ENCODE data around the gene LAMB4.
A peak's percentile ranks its signal among the peaks of the same experiment; 100 is the strongest.

LAMB4 gene

GRCh38 chr7:108108131-108108530 is 22.0 kb downstream of the LAMB4 start:
- DNase-seq: no peak

GRCh38 chr7:108104324-108104723 is 25.8 kb downstream of the LAMB4 start:
- DNase-seq: no peak

GRCh38 chr7:108103558-108104298 is 26.4 kb downstream of the LAMB4 start:
- DNase-seq: no peak

- no peak for DNase-seq
Measured at GRCh38 chr7:108102671-108103312, 27.4 kb downstream of the LAMB4 start.

GRCh38 chr7:108101759-108102158 is 28.4 kb downstream of the LAMB4 start:
- no peak for DNase-seq

- no peak for DNase-seq
Measured at GRCh38 chr7:108099713-108100112, 30.4 kb downstream of the LAMB4 start.

GRCh38 chr7:108097703-108098102 is 32.5 kb downstream of the LAMB4 start:
- DNase-seq: no peak

GRCh38 chr7:108096996-108097395 is 33.2 kb downstream of the LAMB4 start:
- DNase-seq: no peak

- DNase-seq: peak in 2 of 56 donors; percentile 4 to 48
Measured at GRCh38 chr7:108094933-108095710, 35.0 kb downstream of the LAMB4 start.

- DNase-seq: no peak
Measured at GRCh38 chr7:108094346-108094745, 35.8 kb downstream of the LAMB4 start.

GRCh38 chr7:108093851-108094331 is 36.3 kb downstream of the LAMB4 start:
- DNase-seq: no peak

- no peak for DNase-seq
Measured at GRCh38 chr7:108093341-108093740, 36.8 kb downstream of the LAMB4 start.

GRCh38 chr7:108091461-108091831 is 38.7 kb downstream of the LAMB4 start:
- DNase-seq: no peak

GRCh38 chr7:108090791-108091460 is 39.2 kb downstream of the LAMB4 start:
- no peak for DNase-seq

GRCh38 chr7:108089381-108089780 is 40.8 kb downstream of the LAMB4 start:
- DNase-seq: no peak

- DNase-seq: no peak
Measured at GRCh38 chr7:108088729-108089128, 41.4 kb downstream of the LAMB4 start.

GRCh38 chr7:108087778-108088177 is 42.4 kb downstream of the LAMB4 start:
- no peak for DNase-seq

- no peak for DNase-seq
Measured at GRCh38 chr7:108086962-108087361, 43.2 kb downstream of the LAMB4 start.

- no peak for DNase-seq
Measured at GRCh38 chr7:108086546-108086945, 43.6 kb downstream of the LAMB4 start.

GRCh38 chr7:108083980-108084379 is 46.2 kb downstream of the LAMB4 start:
- DNase-seq: peak in 1 of 56 donors; percentile 4

Measured in amygdala (tissue), 56 donors.